Activated CD8-positive, alpha-beta T cell treated with anti-CD3 and anti-CD28 coated beads for 36 hours (primary cell): Measurements from ENCODE around the gene RPLP2. TPM values are rescaled to one million over a fixed set of nuclear protein-coding genes. Genes with fewer than 3 reads are reported as not detected.

Experiments used
- ATAC-seq: fragments of 200-7000 bp; cut with Tn5 transposase; one replicate; pipeline ENCODE4 v1.10.0; 2021; ENCODE audit warnings: mild to moderate bottlenecking, moderate library complexity
- CTCF ChIA-PET: fragments of 350-600 bp; sonication (Branson Sonifier 250); formaldehyde crosslinking; loops from one replicate; lab custom pipeline; 2021; ENCODE audit warnings: antibody characterized with exemption; lab: Charles Lee
- POLR2A ChIA-PET: fragments of 350-600 bp; sonication (Branson Sonifier 250); formaldehyde crosslinking; loops from one replicate; lab custom pipeline; 2021; ENCODE audit warnings: antibody characterized with exemption; lab: Charles Lee
- DNase-seq: peaks from one replicate; pipeline ENCODE4 v3.0.0-alpha.2; 2020
- H3K27ac Mint-ChIP-seq: one replicate; pipeline ENCODE4 v1.8.0; 2021; ENCODE audit warnings: mild to moderate bottlenecking, mixed read lengths
- H3K27me3 Mint-ChIP-seq: one replicate; pipeline ENCODE4 v1.8.0; 2021; ENCODE audit warnings: mixed read lengths
- H3K36me3 Mint-ChIP-seq: one replicate; pipeline ENCODE4 v1.8.0; 2021; ENCODE audit warnings: low read depth, mixed read lengths
- H3K4me1 Mint-ChIP-seq: one replicate; pipeline ENCODE4 v1.8.0; 2021; ENCODE audit warnings: low read depth, mixed read lengths
- H3K4me3 Mint-ChIP-seq: one replicate; pipeline ENCODE4 v1.8.0; 2021; ENCODE audit warnings: mild to moderate bottlenecking, moderate library complexity, mixed read lengths
- H3K9me3 Mint-ChIP-seq: one replicate; pipeline ENCODE4 v1.8.0; 2021; ENCODE audit warnings: mixed read lengths
- CTCF ChIP-seq: fragments of 200-600 bp; IDR thresholded peaks from one replicate; pipeline ENCODE4 v1.8.0; 2022; ENCODE audit warnings: antibody characterized with exemption, mild to moderate bottlenecking
- intact Hi-C: fragments of 100-400 bp; cut with micrococcal nuclease; formaldehyde crosslinking; loops from one replicate; pipeline ENCODE4 v1.10.0; 2022
- total RNA-seq, 2 experiments: library from RNA; stranded (reverse); gene quantifications; one replicate each; pipeline ENCODE4 v1.2.3, GENCODE V29; 2021

RPLP2 gene
- total RNA-seq, 2 experiments from 2014 or later = 3,638 to 3,686 TPM

GRCh38 chr11:769887-770641 lies 39.7 kb upstream of the RPLP2 start:
- Mint-ChIP-seq H3K9me3 (no peaks in the 10 kb centered on the region), H3K4me1 (peaks cover 10% of the 10 kb centered on the region), H3K27ac (no peak overlapping the region), H3K36me3 (peaks cover 24% of the 10 kb centered on the region), H3K4me3 (no peak overlapping the region), H3K27me3 (no peaks in the 10 kb centered on the region)
- no peak for DNase-seq
- ChIA-PET POLR2A (interaction anchor here (0.7 to 1.5 kb wide), 3 partner anchors 20 to 36 kb away, joined by 3 to 4 read pairs (median 3); partner anchors contain the start of gene CEND1), CTCF (no interaction called here)
- TF ChIP-seq CTCF = no peak
- ATAC-seq = no peak
- intact Hi-C loops = no loop called here

- no peak overlapping the region for H3K4me3 Mint-ChIP-seq
- intact Hi-C loops = no loop called here
- H3K27ac Mint-ChIP-seq = no peak overlapping the region
- no peaks in the 10 kb centered on the region for H3K9me3 Mint-ChIP-seq
- CTCF ChIA-PET = no interaction called here
- H3K4me1 Mint-ChIP-seq = peaks cover 17% of the 10 kb centered on the region
- peaks cover 25% of the 10 kb centered on the region for H3K36me3 Mint-ChIP-seq
- POLR2A ChIA-PET = interaction anchor here (1.1 to 1.5 kb wide), 3 partner anchors 11 to 35 kb away, joined by 3 to 5 read pairs (median 4); partner anchors contain the start of gene CEND1
- ATAC-seq (no peak), DNase-seq (no peak)
- no peaks in the 10 kb centered on the region for H3K27me3 Mint-ChIP-seq
- no peak for TF ChIP-seq CTCF
Measured at GRCh38 chr11:770642-771616, 38.8 kb upstream of the RPLP2 start.

- H3K36me3 Mint-ChIP-seq = peaks cover 22% of the 10 kb centered on the region
- ChIA-PET CTCF (no interaction called here), POLR2A (interaction anchor here (1.3 kb wide), 1 partner anchor 12 kb away, joined by 5 read pairs; no protein-coding TSS in a partner anchor)
- no peaks in the 10 kb centered on the region for H3K9me3 Mint-ChIP-seq
- DNase-seq (no peak), ATAC-seq (no peak)
- H3K4me3 Mint-ChIP-seq = no peak overlapping the region
- H3K4me1 Mint-ChIP-seq = peaks cover 17% of the 10 kb centered on the region
- no peak for TF ChIP-seq CTCF
- intact Hi-C loops = no loop called here
- H3K27me3 Mint-ChIP-seq = no peaks in the 10 kb centered on the region
- no peak overlapping the region for H3K27ac Mint-ChIP-seq
Measured at GRCh38 chr11:771617-772204, 38.1 kb upstream of the RPLP2 start.

GRCh38 chr11:772429-773390 lies 37.1 kb upstream of the RPLP2 start:
- peaks cover 16% of the 10 kb centered on the region for H3K4me1 Mint-ChIP-seq
- no peak overlapping the region for H3K4me3 Mint-ChIP-seq
- no peak for TF ChIP-seq CTCF
- H3K9me3 Mint-ChIP-seq = no peaks in the 10 kb centered on the region
- POLR2A ChIA-PET = interaction anchor here (1.1 to 1.3 kb wide), 2 partner anchors 13 to 26 kb away, joined by 4 to 5 read pairs; partner anchors contain the start of gene TALDO1
- CTCF ChIA-PET = no interaction called here
- no peak for DNase-seq
- peaks cover 21% of the 10 kb centered on the region for H3K36me3 Mint-ChIP-seq
- intact Hi-C loops = no loop called here
- no peak overlapping the region for H3K27ac Mint-ChIP-seq
- no peaks in the 10 kb centered on the region for H3K27me3 Mint-ChIP-seq
- no peak for ATAC-seq
